ENCODE results near the gene SLC35B2.
A peak's percentile ranks its signal among the peaks of the same experiment; 100 is the strongest.

SLC35B2 gene

GRCh38 chr6:44278774-44279697, 21.7 kb upstream of the SLC35B2 start (continued):
- TF ChIP-seq ZBTB44 (tag by site-specific recombination; IDR thresholded peaks at IDR 0.05) (no peak), ZNF677 (tag by site-specific recombination; IDR thresholded peaks at IDR 0.05) (no peak), ZNF140 (tag by site-specific recombination; IDR thresholded peaks at IDR 0.05) (no peak), KLF17 (tag by site-specific recombination; IDR thresholded peaks at IDR 0.05) (peak; percentile 55), PBX3 (CRISPR knock-in tag; IDR thresholded peaks at IDR 0.05) (no peak), EGR2 (tag by site-specific recombination; IDR thresholded peaks at IDR 0.05; ENCODE audit: low read depth) (peak; percentile 69), ZIC2 (tag by site-specific recombination; IDR thresholded peaks at IDR 0.05) (peak; percentile 33), GFI1B (tag by site-specific recombination; IDR thresholded peaks at IDR 0.05) (0 out of 2 replicates have a peak, but pooled peaks have one; percentile 33), ZBTB6 (tag by site-specific recombination; IDR thresholded peaks at IDR 0.05) (no peak), ZNF626 (tag by site-specific recombination; IDR thresholded peaks at IDR 0.05) (no peak), ZNF274 (IDR thresholded peaks at IDR 0.05; ENCODE audit: low read length) (no peak), ZNF274 (tag by site-specific recombination; IDR thresholded peaks at IDR 0.05; ENCODE audit: borderline replicate concordance) (no peak), INSM2 (tag by site-specific recombination; IDR thresholded peaks at IDR 0.05) (no peak), ZBTB8A (tag by site-specific recombination; IDR thresholded peaks at IDR 0.05) (no peak), ZEB2 (tag by site-specific recombination; IDR thresholded peaks at IDR 0.05) (no peak), ZNF610 (tag by site-specific recombination; IDR thresholded peaks at IDR 0.05; ENCODE audit: borderline replicate concordance) (no peak), ZNF654 (tag by site-specific recombination; IDR thresholded peaks at IDR 0.05; ENCODE audit: low read depth) (no peak), ZNF335 (tag by site-specific recombination; conservative IDR thresholded peaks at IDR 0.05) (peak; percentile 77), ZNF280C (tag by site-specific recombination; IDR thresholded peaks at IDR 0.05) (no peak), ZNF776 (tag by site-specific recombination; IDR thresholded peaks at IDR 0.05; ENCODE audit: borderline replicate concordance) (no peak), ZFP69B (tag by site-specific recombination; IDR thresholded peaks at IDR 0.05) (no peak), SP2 (tag by site-specific recombination; IDR thresholded peaks at IDR 0.05) (no peak), PRDM2 (tag by site-specific recombination; IDR thresholded peaks at IDR 0.05; ENCODE audit: borderline replicate concordance) (no peak), ZNF777 (tag by site-specific recombination; IDR thresholded peaks at IDR 0.05; ENCODE audit: borderline replicate concordance) (no peak)

Measured in HEK293 (cell line).